ENCODE measurements around the gene NUBP2.
"Not testable (repeated sequence)": the region's sequence is repeated elsewhere in the genome, so short reads cannot be mapped to it uniquely, and the experiment has no call there.

NUBP2 gene

GRCh38 chr16:1786242-1787055 is 3.7 kb downstream of the NUBP2 start:
- DNase-seq (ENCODE audit: low read depth), result no peak

DNA sequence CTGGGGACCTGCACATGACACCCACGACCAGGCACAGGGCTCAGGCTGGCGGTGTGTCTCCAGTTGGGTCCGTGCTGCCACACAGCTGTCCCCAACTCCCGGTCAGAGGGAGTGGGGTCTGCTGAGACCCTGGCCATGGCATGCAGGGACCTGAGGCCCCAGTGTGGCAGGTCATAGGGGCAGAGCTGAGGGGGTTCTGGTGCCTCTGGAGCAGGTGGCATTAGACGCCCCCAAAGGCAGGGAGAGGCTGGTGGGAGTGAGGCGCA is 4.2 kb downstream of the NUBP2 start:
- no peak for DNase-seq (ENCODE audit: low read depth)

DNA sequence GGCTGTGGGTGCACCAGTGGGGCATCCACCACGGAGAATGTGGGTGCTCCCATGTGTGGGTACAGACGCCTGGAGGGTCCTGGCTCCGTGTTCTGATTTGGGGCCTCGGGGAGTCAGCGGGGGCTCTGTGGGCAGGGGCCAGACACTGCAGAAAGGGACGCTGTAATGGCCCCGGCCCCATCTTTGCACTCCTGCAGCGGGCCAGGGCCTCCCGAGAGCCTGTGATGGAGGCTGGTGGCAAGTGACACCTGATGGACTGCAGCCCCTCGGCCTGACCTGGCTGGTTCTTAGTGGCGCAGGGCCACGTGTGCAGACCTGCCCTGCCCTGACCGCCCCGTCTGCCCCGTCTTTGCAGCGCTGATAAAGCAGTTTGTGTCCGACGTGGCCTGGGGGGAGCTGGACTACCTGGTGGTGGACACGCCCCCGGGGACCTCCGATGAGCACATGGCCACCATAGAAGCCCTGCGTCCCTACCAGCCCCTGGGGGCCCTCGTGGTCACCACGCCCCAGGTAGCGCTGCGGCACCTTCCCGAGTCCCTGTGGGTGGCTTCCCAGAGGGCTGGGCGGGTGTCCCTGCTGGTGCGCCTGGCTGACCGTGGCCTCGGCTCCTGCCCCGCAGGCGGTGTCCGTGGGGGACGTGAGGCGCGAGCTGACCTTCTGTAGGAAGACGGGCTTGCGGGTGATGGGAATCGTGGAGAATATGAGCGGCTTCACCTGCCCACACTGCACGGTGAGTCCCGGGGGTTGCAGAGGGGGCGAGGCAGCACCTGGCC is 4.7 kb downstream of the NUBP2 start:
- no peak for DNase-seq (ENCODE audit: low read depth)

DNA sequence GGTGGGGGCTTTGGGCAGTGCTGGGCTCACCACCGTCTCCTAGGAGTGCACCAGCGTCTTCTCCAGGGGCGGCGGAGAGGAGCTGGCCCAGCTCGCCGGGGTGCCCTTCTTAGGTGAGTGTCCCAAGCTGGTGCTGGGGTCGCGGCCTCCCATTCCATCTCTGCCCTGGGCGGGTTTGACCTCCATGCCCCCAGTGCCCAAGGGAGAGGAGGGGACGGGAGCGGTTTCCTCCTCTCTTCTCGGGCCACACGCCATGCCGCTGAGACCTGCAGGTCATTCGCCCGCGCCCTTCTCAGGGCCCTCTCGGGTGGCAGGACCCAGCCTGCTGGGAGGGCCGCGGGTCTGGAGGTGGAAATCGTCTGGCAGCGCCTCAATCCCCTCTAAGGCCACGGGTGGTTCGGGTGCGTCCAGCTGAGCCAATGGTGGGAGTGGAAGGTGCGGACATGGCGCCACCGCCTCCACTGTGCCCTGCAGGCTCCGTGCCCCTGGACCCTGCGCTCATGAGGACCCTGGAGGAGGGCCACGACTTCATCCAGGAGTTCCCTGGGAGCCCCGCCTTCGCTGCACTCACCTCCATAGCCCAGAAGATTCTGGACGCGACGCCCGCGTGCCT is 5.4 kb downstream of the NUBP2 start:
- DNase-seq (ENCODE audit: low read depth), result no peak

DNA sequence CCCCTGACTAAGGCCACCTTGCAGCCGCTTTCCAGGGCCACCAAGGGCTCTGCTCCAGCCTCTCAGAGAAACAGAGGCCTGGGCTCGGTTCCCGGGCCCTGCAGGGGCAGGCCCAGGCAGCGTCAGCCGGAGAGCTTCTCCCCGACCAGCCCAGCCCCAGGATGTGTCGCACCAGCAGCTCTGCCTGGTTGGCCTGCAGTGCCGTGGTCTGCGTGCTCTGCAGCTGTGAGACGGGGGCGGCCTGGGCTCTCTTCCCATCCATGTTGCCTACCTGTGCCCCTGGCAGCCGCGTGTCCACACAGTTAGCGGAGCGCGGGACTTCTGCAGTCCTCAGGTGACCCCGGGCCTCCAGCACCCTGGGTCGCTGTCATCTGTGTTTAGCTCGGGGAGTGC is 5.9 kb downstream of the NUBP2 start:
- DNase-seq (ENCODE audit: low read depth), result no peak

GRCh38 chr16:1789643-1790045 is 6.9 kb downstream of the NUBP2 start:
- no peak for DNase-seq (ENCODE audit: low read depth)

DNA sequence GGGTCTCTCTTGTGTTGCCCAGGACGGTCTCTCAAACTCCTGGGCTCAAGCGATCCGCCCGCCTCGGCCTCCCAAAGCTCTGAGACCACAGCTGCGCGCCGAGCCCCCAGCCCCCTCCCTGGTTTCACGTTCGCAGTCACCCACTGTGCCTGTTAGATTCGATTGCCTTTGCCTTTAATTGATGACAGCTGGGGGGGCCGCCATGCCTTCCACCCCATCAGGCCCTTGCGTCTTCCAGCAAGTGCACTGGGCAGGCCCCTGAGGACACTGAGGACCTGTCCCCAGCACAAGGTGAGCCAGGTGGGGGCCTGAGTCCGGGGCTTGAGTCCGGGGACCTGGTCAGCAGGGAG is 7.5 kb downstream of the NUBP2 start:
- no peak for DNase-seq (ENCODE audit: low read depth)

DNA sequence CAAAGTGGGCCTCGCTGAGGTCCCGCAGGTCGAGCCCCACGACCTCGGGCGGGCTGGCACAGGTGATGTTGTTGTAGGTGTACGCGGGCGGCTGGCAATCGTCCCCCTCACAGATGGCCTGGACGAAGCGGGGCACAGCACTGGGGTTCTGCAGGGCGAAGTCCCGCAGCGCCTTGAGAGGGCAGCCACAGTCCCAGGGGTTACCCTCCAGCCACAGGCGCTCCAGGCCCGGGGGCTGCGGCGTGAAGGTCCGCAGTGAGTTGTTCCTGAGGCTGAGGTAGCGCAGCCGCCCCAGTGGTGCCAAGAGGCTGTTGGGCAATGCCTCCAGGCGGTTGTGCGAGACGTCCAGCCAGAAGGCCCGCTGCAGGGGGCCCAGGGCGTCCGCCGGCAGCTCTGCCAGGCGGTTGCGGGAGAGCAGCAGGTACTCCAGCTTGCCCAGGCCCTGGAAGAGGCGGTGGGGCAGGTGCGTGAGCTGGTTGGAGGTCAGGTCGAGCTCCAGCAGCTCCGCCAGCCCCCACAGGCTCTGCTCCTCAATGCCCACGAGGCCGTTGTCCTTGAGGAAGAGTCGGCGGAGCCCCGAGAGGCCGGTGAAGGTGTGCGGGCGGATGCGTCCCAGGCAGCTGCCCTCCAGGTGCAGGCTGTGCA is 8.0 kb downstream of the NUBP2 start:
- DNase-seq (ENCODE audit: low read depth), result no peak

DNA sequence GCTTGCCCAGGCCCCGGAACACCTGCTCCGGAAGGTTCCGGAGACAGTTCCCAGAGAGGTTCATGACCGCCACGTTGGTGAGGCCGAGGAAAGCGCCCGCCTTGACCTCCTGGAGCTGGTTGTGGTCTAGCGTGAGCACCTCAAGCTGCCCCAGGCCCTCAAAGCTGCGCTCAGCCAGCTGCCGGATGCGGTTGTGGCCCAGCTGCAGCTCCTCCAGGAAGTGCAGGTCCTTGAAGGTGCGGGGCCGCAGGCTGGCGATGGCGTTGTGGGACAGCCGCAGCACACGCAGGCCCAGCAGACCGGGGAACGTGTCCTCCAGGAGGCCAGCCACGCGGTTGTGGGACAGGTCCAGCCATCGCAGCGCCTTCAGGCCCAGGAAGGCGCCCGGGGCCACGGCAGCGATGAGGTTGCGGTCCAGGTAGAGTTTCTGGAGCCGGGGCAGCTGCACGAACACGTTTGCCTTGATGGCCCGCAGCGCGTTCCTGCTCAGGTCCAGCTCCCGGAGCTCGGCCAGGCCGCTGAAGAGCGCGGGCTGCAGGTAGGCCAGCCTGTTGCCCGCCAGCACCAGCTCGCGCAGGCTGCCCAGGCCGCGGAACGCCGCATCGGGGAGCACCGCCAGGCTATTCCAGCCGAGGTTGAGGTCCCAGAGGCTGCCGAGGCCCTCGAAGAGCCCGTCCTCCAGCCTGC is 8.6 kb downstream of the NUBP2 start:
- DNase-seq (ENCODE audit: low read depth), result no peak

DNA sequence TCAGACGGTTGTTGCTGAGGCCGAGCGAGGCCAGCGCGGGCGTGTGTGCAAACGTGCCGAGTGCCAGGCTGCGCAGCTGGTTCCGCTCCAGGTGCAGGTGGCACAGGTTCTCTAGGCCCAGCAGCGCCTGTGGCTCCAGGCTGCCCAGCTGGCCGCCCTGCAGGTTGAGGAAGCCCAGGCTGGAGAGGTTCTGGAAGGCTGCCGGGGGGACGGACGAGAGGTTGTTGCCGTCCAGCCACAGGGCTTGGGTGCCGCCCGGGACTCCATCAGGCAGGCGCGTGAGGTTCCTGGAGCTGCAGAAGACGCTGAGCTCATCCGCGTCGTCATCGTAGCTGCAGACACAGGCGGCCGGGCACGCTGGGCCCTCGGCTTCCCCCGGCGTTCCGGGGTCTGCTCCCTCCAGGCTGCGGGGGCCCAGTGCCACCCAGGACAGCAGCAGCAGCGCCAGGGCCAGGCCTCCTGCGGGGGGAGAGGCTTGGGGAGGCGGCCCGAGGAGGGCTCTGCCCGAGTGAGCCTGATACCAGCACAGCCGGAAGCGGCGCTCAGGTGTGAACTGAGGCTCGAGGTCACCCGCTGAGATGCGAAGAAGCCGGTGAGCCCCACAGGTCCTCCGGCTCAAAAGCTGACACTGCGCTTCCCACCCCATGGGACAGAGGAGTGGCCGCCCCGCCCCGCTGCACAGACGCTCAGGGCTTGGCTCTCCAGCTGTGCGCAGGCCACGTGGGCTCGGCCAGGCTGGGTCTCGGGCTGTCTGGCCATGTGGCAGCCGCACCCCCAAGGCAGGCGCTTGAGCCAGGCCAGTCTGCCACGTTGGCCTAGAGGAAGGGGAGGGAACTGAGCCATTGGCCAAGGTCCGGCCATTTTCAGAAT is 9.4 kb downstream of the NUBP2 start:
- DNase-seq (ENCODE audit: low read depth), result no peak

- DNase-seq (ENCODE audit: low read depth), result no peak
Measured at GRCh38 chr16:1792836-1793577, 10.2 kb downstream of the NUBP2 start.

DNA sequence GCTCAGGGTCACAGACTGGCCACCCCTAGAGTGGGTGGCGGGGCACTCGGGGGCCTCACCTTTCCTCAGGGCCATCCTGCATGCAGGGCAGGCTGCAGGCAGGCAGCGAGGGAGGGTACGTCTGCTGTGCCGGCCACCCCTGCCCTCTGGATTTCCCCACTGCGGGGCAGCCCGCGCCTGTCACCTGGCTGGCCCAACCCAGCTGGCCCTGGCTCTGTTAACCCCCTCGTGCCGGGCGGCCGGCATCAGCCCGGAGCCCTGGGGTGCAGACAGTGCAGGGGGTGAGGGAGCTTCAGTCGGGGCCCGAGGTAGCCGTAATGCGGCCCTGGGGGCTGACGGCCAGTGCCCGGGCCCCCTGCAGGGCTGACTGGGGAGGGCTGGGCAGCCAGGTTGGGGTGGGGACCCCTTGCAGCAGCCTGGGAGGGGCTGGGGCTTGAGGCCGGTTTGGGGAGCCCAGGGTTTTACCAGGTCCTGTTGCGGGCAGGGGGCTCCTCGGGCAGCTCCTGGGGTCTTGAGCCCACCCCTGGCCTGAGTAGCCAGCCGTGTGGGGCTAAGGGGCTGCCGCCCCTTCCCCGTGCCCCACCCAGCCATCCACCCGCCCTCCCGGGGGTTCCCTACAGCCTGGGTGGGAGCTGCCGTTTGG is 10.9 kb downstream of the NUBP2 start, which contains the start of gene IGFALS:
Gene IGFALS, minus strand, starts transcription at position 128 of the 643 bp plus-strand sequence. Its CDS starts 53 bp downstream, at position 75.
- no peak for DNase-seq (ENCODE audit: low read depth)

DNA sequence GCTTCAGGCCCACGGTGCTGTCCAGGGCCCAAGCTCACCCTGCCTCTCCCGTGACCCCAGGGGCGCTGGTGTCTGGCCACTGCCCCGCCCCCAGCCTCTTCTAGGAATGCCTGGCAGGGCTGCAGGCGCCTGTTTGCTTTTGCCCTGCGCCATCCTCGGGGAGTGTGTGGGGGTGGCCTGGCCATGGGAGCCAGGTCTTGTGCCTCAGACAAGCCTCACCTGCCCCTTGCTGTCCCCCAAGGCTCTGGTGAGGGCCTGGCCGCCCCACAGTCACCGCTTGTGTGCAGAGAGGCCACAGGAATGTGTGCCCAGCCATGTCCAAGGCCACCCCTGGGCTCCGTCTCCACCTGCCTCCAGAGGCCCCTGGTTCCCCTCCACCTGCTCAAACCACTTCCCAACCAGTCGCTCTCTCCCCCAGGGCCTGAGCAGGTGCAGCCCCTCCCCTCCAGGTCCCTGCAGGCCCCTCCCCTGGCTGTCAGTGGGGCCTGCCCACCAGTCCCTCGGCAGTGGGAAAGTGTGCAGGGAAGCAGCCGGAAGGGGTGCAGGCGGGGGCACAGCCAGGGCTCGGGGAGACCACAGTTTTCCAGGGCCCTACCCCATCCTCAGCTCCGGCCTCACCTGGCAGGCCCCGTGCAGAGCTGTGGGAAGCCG is 11.6 kb downstream of the NUBP2 start:
- DNase-seq (ENCODE audit: low read depth), result no peak

- DNase-seq (ENCODE audit: low read depth), result no peak
Measured at GRCh38 chr16:1794908-1795666, 12.3 kb downstream of the NUBP2 start.

DNA sequence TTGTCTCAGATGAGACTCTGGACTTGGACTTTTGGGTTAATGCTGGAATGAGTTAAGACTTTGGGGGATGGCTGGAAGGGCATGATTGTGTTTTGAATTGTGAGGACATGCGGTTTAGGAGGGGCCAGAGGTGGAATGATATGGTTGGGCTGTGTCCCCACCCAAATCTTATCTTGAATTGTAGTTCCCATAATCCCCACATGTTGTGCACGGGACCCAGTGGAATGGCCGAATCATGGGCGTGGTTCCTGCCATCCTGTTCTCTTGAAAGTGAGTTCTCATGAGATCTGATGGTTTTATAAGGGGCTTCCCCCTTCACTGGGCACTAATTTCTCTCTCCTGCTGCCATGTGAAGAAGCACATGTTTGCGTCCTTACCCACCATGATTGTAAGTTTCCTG is 16.5 kb downstream of the NUBP2 start:
- DNase-seq (ENCODE audit: low read depth), result not testable (repeated sequence)

DNA sequence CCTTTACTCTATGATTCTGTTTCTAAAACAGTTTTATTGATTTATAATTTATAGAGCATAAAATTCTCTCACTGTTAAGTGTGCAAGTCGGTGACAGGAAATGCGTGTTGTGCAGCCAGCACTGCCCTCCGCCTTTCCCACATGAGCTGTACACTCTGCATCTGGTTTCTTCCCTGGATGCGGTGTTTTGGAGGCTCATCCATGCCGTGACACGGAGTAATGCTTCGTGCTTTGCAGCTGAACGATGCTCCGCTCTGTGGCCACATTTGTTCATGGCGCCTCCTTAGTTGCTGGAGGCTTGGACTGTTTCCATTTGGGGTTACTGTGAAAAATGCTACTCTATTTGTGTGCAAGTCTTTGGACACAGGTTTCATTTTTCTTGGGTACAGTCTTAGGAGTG is 17.9 kb downstream of the NUBP2 start:
- no peak for DNase-seq (ENCODE audit: low read depth)

- DNase-seq (ENCODE audit: low read depth), result no peak
Measured at GRCh38 chr16:1807626-1808025, 24.9 kb downstream of the NUBP2 start.

DNA sequence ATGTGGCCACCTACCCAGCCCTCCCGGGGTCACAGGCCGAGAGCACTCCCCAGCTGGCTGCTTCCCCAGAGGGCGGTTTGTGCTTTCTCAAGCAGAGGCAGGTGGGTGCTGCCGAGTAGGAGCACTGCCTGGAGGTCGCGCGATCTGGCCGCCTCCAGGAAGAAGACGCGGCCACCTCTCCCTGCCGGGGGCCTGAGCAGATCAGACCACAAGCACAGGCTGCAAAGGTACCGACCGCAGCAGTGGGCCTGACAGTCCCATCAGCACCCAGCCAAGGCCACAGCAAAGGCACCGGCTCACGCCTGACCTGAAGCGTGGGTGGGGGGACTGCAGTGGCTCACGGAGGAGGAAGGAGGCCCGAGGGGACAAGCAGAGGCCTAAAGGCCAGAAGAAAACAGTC is 25.9 kb downstream of the NUBP2 start:
- DNase-seq (ENCODE audit: low read depth), result no peak
